Esophagus muscularis mucosa (tissue), 4 donors: ENCODE measurements around the gene STOX2. TPM values are rescaled to one million over a fixed set of nuclear protein-coding genes. Genes with fewer than 3 reads are reported as not detected.

Experiments used
- DNase-seq: peaks from one replicate; pipeline ENCODE4 v3.0.0-alpha.2; 2017; ENCODE audit errors: extremely low spot score
- H3K27ac ChIP-seq, 4 donors: fragments of 200-600 bp; sonication (generic); replicated peaks in 1 of 4; 1 replicate in 3 of 4; 2 replicates in 1 of 4; pipeline ENCODE4 v1.5.1; 2016 to 2019; ENCODE audit warnings: mild to moderate bottlenecking in 1 of 4
- H3K27me3 ChIP-seq, 4 donors: fragments of 200-600 bp; sonication (generic); one replicate each; pipeline versions ENCODE4 v1.5.1 to v1.6.0; 2016 to 2019
- H3K36me3 ChIP-seq, 4 donors: fragments of 200-600 bp; sonication (generic); one replicate each; pipeline ENCODE4 v1.5.1; 2016 to 2019
- H3K4me1 ChIP-seq, 4 donors: fragments of 200-600 bp; sonication (generic); one replicate each; pipeline ENCODE4 v1.5.1; 2016 to 2019
- H3K4me3 ChIP-seq, 4 donors: fragments of 200-600 bp; sonication (generic); 1 replicate in 2 of 4; 2 replicates in 2 of 4; pipeline ENCODE4 v1.5.1; 2016 to 2019; ENCODE audit warnings: mild to moderate bottlenecking in 4 of 4, moderate library complexity in 1 of 4
- H3K9me3 ChIP-seq, 4 donors: fragments of 200-600 bp; sonication (generic); 1 replicate in 3 of 4; 2 replicates in 1 of 4; pipeline ENCODE4 v1.5.1; 2016 to 2019
- CTCF ChIP-seq, 3 experiments: fragments of 200-600 bp in 2 of 3; fragments of 450-650 bp in 1 of 3; sonication (generic) in 2 of 3; IDR thresholded peaks; one replicate each; pipeline ENCODE4 v1.5.1; 2017 to 2019; ENCODE audit warnings: antibody characterized with exemption in 3 of 3, mild to moderate bottlenecking in 2 of 3, moderate library complexity in 1 of 3
- EP300 ChIP-seq: sonication (generic); formaldehyde crosslinking; IDR thresholded peaks from one replicate; pipeline ENCODE4 v1.6.1; 2017; ENCODE audit warnings: antibody characterized with exemption
- POLR2A ChIP-seq: fragments of 450-650 bp; IDR thresholded peaks from one replicate; pipeline ENCODE4 v1.6.1; 2017; ENCODE audit warnings: antibody characterized with exemption, moderate library complexity, mild to moderate bottlenecking, low read depth
- POLR2AphosphoS5 ChIP-seq, 2 donors: sonication (generic); formaldehyde crosslinking; IDR thresholded peaks; one replicate each; pipeline ENCODE4 v1.6.1; 2017; ENCODE audit warnings: antibody characterized with exemption in 2 of 2
- WGBS: methylation state at CpG from one replicate; pipeline ENCODE4 v1.1.5; 2018; 5-methylcytosine and 5-hydroxymethylcytosine counted together
- intact Hi-C: fragments of 100-400 bp; cut with DNase I; formaldehyde crosslinking; loops from one replicate; pipeline ENCODE4 v1.15.1; 2023
- total RNA-seq, 4 donors: library from RNA; depleted of rRNA; stranded (reverse); fragments of >200 nt; gene quantifications; one replicate each; pipeline versions ENCODE4 v1.1.0 to v1.2.1, GENCODE V29; 2016

Gene STOX2
- total RNA-seq, 4 donors from 2014 or later = 7.0 to 11.7 (median 10.5) TPM

GRCh38 chr4:183909187-183909586 is 4.1 kb downstream of the STOX2 start:
- intact Hi-C loops = no loop called here

GRCh38 chr4:183909801-183910200 is 4.7 kb downstream of the STOX2 start:
- WGBS = 84% methylated on average over 5 of the region's 5 CpGs
- Histone ChIP-seq H3K4me1 (peaks cover 8 to 33% (median 26%) of the 10 kb centered on the region in 4 donors), H3K36me3 (no peaks in the 10 kb centered on the region), H3K27me3 (no peaks in the 10 kb centered on the region), H3K27ac (no peak overlapping the region), H3K4me3 (no peak overlapping the region), H3K9me3 (no peaks in the 10 kb centered on the region)
- TF ChIP-seq POLR2A = no peak
- TF ChIP-seq CTCF (IDR thresholded peaks at IDR 0.05) = no peak
- TF ChIP-seq EP300 = no peak
- no peak for TF ChIP-seq POLR2AphosphoS5 (IDR thresholded peaks at IDR 0.05)
- DNase-seq = no peak
- intact Hi-C loops = no loop called here

More at GRCh38 chr4:183909187-183909586, 4.1 kb downstream of the STOX2 start:
- H3K4me3 ChIP-seq = no peak overlapping the region
- no peak for TF ChIP-seq EP300
- TF ChIP-seq POLR2A = no peak
- TF ChIP-seq CTCF (IDR thresholded peaks at IDR 0.05) = no peak
- no peak for TF ChIP-seq POLR2AphosphoS5 (IDR thresholded peaks at IDR 0.05)
- no peak for DNase-seq
- H3K27ac ChIP-seq = no peak overlapping the region
- peaks cover 11 to 34% (median 30%) of the 10 kb centered on the region in 4 donors for H3K4me1 ChIP-seq
- no peaks in the 10 kb centered on the region for H3K36me3 ChIP-seq
- no peaks in the 10 kb centered on the region for H3K27me3 ChIP-seq
- no peaks in the 10 kb centered on the region for H3K9me3 ChIP-seq

GRCh38 chr4:183912585-183912984 is 7.5 kb downstream of the STOX2 start:
- Histone ChIP-seq H3K9me3 (no peaks in the 10 kb centered on the region), H3K4me1 (peaks cover 0 to 15% (median under 1%) of the 10 kb centered on the region in 4 donors), H3K27me3 (no peaks in the 10 kb centered on the region), H3K4me3 (no peak overlapping the region), H3K27ac (no peak overlapping the region), H3K36me3 (no peaks in the 10 kb centered on the region)
- TF ChIP-seq POLR2A (no peak), POLR2AphosphoS5 (IDR thresholded peaks at IDR 0.05) (no peak), EP300 (no peak), CTCF (IDR thresholded peaks at IDR 0.05) (no peak)
- DNase-seq = no peak
- intact Hi-C loops = no loop called here
- 96% methylated on average over 8 of the region's 8 CpGs for WGBS

GRCh38 chr4:183915976-183916375 is 10.9 kb downstream of the STOX2 start:
- TF ChIP-seq POLR2AphosphoS5 (IDR thresholded peaks at IDR 0.05) (no peak), POLR2A (no peak), CTCF (IDR thresholded peaks at IDR 0.05) (no peak), EP300 (no peak)
- Histone ChIP-seq H3K27ac (no peak overlapping the region), H3K4me3 (no peak overlapping the region), H3K36me3 (no peaks in the 10 kb centered on the region), H3K4me1 (peaks cover 0 to 13% (median 0%) of the 10 kb centered on the region in 4 donors), H3K27me3 (no peaks in the 10 kb centered on the region), H3K9me3 (no peaks in the 10 kb centered on the region)
- intact Hi-C loops = no loop called here
- WGBS = 82% methylated on average over 6 of the region's 6 CpGs
- DNase-seq = no peak

GRCh38 chr4:183918696-183919095 is 13.6 kb downstream of the STOX2 start:
- DNase-seq = no peak
- H3K9me3 ChIP-seq = no peaks in the 10 kb centered on the region
- intact Hi-C loops = no loop called here
- 92% methylated on average over 10 of the region's 10 CpGs for WGBS
- no peak for TF ChIP-seq POLR2AphosphoS5 (IDR thresholded peaks at IDR 0.05)
- no peak for TF ChIP-seq POLR2A
- no peak for TF ChIP-seq CTCF (IDR thresholded peaks at IDR 0.05)
- TF ChIP-seq EP300 = no peak
- no peaks in the 10 kb centered on the region for H3K27me3 ChIP-seq
- no peak overlapping the region for H3K4me3 ChIP-seq
- H3K36me3 ChIP-seq = no peaks in the 10 kb centered on the region
- H3K4me1 ChIP-seq = peaks cover 0 to 11% (median 0%) of the 10 kb centered on the region in 4 donors
- no peak overlapping the region for H3K27ac ChIP-seq
